WTC11 (cell line): Measurements from ENCODE around the gene LOC128125822.
"Not testable (repeated sequence)": the region's sequence is repeated elsewhere in the genome, so short reads cannot be mapped to it uniquely, and the experiment has no call there.

Experiments used
- ATAC-seq: fragments of 200-7000 bp; cut with Tn5 transposase; 2 replicates; pipeline ENCODE4 v1.10.0; 2021; ENCODE audit warnings: mild to moderate bottlenecking, moderate library complexity
- CTCF ChIA-PET: fragments of 300-600 bp; sonication (Branson Sonifier 250); formaldehyde crosslinking; loops from one replicate; lab custom pipeline; 2021; ENCODE audit warnings: antibody characterized with exemption; lab: Charles Lee
- POLR2A ChIA-PET: fragments of 350-600 bp; sonication (Branson Sonifier 250); formaldehyde crosslinking; loops from one replicate; lab custom pipeline; 2021; ENCODE audit warnings: antibody characterized with exemption; lab: Charles Lee
- DNase-seq: peaks from one replicate; pipeline ENCODE4 v3.0.0; 2021; ENCODE audit warnings: low spot score
- H3K27ac Mint-ChIP-seq: 2 replicates; pipeline ENCODE4 v1.8.0; 2021; ENCODE audit warnings: mixed read lengths
- H3K27me3 Mint-ChIP-seq: 2 replicates; pipeline ENCODE4 v1.8.0; 2021; ENCODE audit warnings: low read depth, mild to moderate bottlenecking, moderate library complexity, mixed read lengths
- H3K36me3 Mint-ChIP-seq: 2 replicates; pipeline ENCODE4 v1.8.0; 2021; ENCODE audit warnings: mixed read lengths
- H3K4me1 Mint-ChIP-seq: 2 replicates; pipeline ENCODE4 v1.8.0; 2022; ENCODE audit warnings: mixed read lengths
- H3K4me3 Mint-ChIP-seq: 2 replicates; pipeline ENCODE4 v1.8.0; 2021; ENCODE audit warnings: mild to moderate bottlenecking, moderate library complexity, mixed read lengths
- H3K9me3 Mint-ChIP-seq: 2 replicates; pipeline ENCODE4 v1.8.0; 2021; ENCODE audit warnings: mixed read lengths
- CBFB ChIP-seq: sonication (generic); formaldehyde crosslinking; IDR thresholded peaks from 2 replicates; pipeline ENCODE4 v1.8.1; 2022; ENCODE audit warnings: mild to moderate bottlenecking, low read depth, missing genetic modification reagents
- FOXJ3 ChIP-seq: sonication (generic); formaldehyde crosslinking; IDR thresholded peaks from 2 replicates; pipeline ENCODE4 v1.9.0; 2021; ENCODE audit warnings: missing genetic modification reagents, mild to moderate bottlenecking, borderline replicate concordance
- GABPB1 ChIP-seq: sonication (generic); formaldehyde crosslinking; IDR thresholded peaks from 2 replicates; pipeline ENCODE4 v1.8.1; 2023; ENCODE audit warnings: mild to moderate bottlenecking, missing genetic modification reagents
- MLX ChIP-seq: sonication (generic); formaldehyde crosslinking; IDR thresholded peaks from 2 replicates; pipeline ENCODE4 v1.8.1; 2023; ENCODE audit warnings: mild to moderate bottlenecking, missing genetic modification reagents, moderate library complexity
- PRDM15 ChIP-seq: sonication (generic); formaldehyde crosslinking; IDR thresholded peaks from 2 replicates; pipeline ENCODE4 v1.8.0; 2022; ENCODE audit warnings: missing genetic modification reagents
- RELA ChIP-seq: sonication (generic); formaldehyde crosslinking; IDR thresholded peaks from 2 replicates; pipeline ENCODE4 v1.8.1; 2022; ENCODE audit warnings: missing genetic modification reagents, mild to moderate bottlenecking, borderline replicate concordance
- RORB ChIP-seq: fragments of 250-450 bp; sonication (Bioruptor Pico); IDR thresholded peaks from 2 replicates; pipeline ENCODE4 v1.9.0; 2021; ENCODE audit warnings: mild to moderate bottlenecking
- SMAD4 ChIP-seq: sonication (generic); formaldehyde crosslinking; IDR thresholded peaks from 2 replicates; pipeline ENCODE4 v1.8.0; 2022; ENCODE audit warnings: mild to moderate bottlenecking, missing genetic modification reagents
- SP1 ChIP-seq: sonication (generic); formaldehyde crosslinking; conservative IDR thresholded peaks from 2 replicates; pipeline ENCODE4 v1.8.1; 2022; ENCODE audit warnings: missing genetic modification reagents
- ZNF219 ChIP-seq: sonication (generic); formaldehyde crosslinking; IDR thresholded peaks from 2 replicates; pipeline ENCODE4 v1.8.0; 2023; ENCODE audit warnings: missing genetic modification reagents, mild to moderate bottlenecking, borderline replicate concordance
- ZNF396 ChIP-seq: fragments of 250-450 bp; sonication (Bioruptor Pico); IDR thresholded peaks from 2 replicates; pipeline ENCODE4 v1.8.0; 2021; ENCODE audit warnings: mild to moderate bottlenecking, moderate library complexity, borderline replicate concordance
- ZNF671 ChIP-seq: fragments of 250-450 bp; sonication (Bioruptor Pico); IDR thresholded peaks from 2 replicates; pipeline ENCODE4 v1.8.0; 2021; ENCODE audit warnings: mild to moderate bottlenecking
- TF ChIP-seq, protein P1 (sequence below): sonication (generic); formaldehyde crosslinking; IDR thresholded peaks from 2 replicates; pipeline ENCODE4 v1.8.1; 2023; ENCODE audit warnings: mild to moderate bottlenecking, moderate library complexity, missing genetic modification reagents
- TF ChIP-seq, protein P2 (sequence below): sonication (generic); formaldehyde crosslinking; IDR thresholded peaks from 2 replicates; pipeline ENCODE4 v1.8.0; 2022; ENCODE audit warnings: mild to moderate bottlenecking, missing genetic modification reagents

Gene LOC128125822

DNA sequence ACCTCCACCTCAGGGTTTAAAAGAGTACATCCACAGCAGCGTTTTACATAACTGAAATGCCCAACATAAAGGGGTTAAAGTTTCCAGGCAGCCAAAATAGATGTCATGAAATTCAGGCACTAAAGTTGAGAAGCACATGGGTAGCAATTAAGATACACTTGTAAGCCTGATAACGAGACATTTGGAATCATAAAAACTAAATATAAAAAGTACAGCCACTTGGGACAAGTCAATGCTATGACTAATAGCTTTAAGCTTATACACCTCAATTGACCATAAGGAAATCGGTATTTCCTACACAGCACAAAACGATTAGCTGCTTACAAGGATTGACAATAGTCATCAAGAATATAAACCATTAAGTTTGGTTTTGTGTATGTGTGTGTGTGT, 11.8 kb downstream of the LOC128125822 start:
- Mint-ChIP-seq H3K4me3 (no peak overlapping the region), H3K36me3 (peaks cover 25% of the 10 kb centered on the region), H3K27me3 (no peaks in the 10 kb centered on the region), H3K4me1 (no peaks in the 10 kb centered on the region), H3K27ac (no peak overlapping the region), H3K9me3 (no peaks in the 10 kb centered on the region)
- DNase-seq (no peak), ATAC-seq (peak; percentile 22; the same call in 1 of the 2 replicates)
- TF ChIP-seq ZNF396 (CRISPR knock-in tag) (no peak), MLX (CRISPR knock-in tag) (no peak)
- ChIA-PET CTCF (interaction anchor here (1.8 kb wide), 1 partner anchor 14 kb away, joined by 10 read pairs; no protein-coding TSS in a partner anchor), POLR2A (interaction anchor here (0.9 to 1.4 kb wide), 2 partner anchors 9 to 11 kb away, joined by 3 read pairs; no protein-coding TSS in a partner anchor)

DNA sequence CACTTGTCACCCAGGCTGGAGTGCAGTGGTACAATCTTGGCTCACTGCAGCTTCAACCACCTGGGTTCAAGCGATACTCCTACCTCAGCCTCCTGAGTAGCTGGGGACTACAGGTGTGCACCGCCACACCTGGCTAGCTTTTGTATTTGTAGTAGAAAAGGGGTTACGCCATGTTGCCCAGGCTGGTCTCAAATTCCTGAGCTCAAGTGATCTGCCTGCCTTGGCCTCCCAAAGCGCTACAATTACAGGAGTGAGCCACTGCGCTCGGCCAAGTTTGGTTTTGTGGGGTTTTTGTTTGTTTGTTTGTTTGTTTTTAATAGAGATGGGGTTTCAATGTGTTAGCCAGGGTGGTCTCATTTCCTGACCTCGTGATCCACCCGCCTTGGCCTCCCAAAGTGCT, 12.3 kb downstream of the LOC128125822 start:
- Mint-ChIP-seq H3K4me1 (peaks cover under 1% of the 10 kb centered on the region; the same call in 1 of the 2 replicates), H3K27me3 (no peaks in the 10 kb centered on the region), H3K27ac (no peak overlapping the region), H3K4me3 (no peak overlapping the region), H3K9me3 (no peaks in the 10 kb centered on the region), H3K36me3 (peaks cover 21% of the 10 kb centered on the region)
- TF ChIP-seq CBFB (no peak), PRDM15 (no peak), ZNF671 (CRISPR knock-in tag) (no peak), ZNF219 (CRISPR knock-in tag) (no peak), RELA (no peak), FOXJ3 (CRISPR knock-in tag) (no peak), SP1 (CRISPR knock-in tag) (no peak)
- TF ChIP-seq, protein P1, sequence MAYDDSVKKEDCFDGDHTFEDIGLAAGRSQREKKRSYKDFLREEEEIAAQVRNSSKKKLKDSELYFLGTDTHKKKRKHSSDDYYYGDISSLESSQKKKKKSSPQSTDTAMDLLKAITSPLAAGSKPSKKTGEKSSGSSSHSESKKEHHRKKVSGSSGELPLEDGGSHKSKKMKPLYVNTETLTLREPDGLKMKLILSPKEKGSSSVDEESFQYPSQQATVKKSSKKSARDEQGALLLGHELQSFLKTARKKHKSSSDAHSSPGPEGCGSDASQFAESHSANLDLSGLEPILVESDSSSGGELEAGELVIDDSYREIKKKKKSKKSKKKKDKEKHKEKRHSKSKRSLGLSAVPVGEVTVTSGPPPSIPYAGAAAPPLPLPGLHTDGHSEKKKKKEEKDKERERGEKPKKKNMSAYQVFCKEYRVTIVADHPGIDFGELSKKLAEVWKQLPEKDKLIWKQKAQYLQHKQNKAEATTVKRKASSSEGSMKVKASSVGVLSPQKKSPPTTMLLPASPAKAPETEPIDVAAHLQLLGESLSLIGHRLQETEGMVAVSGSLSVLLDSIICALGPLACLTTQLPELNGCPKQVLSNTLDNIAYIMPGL (CRISPR knock-in tag), result no peak
- TF ChIP-seq, protein P2, sequence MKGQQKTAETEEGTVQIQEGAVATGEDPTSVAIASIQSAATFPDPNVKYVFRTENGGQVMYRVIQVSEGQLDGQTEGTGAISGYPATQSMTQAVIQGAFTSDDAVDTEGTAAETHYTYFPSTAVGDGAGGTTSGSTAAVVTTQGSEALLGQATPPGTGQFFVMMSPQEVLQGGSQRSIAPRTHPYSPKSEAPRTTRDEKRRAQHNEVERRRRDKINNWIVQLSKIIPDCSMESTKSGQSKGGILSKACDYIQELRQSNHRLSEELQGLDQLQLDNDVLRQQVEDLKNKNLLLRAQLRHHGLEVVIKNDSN (CRISPR knock-in tag), result no peak
- no peak for ATAC-seq
- DNase-seq, result no peak
- ChIA-PET CTCF (interaction anchor here (0.6 to 1.8 kb wide), 2 partner anchors 14 to 186 kb away, joined by 3 to 10 read pairs; no protein-coding TSS in a partner anchor), POLR2A (interaction anchor here (0.9 to 1.4 kb wide), 2 partner anchors 8 to 11 kb away, joined by 3 read pairs; no protein-coding TSS in a partner anchor)

DNA sequence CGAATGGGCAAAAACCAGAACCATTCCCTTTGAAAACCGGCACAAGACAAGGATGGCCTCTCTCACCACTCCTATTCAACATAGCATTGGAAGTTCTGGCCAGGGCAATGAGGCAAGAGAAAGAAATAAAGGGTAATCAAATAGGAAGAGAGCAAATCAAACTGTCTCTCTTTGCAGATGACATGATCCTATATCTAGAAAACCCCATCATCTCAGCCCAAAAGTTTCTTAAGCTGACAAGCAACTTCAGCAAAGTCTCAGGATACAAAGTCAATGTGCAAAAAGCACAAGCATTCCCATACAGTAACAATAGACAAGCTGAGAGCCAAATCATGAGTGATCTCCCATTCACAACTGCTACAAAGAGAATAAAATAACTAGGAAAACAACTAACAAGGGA, 13.4 kb downstream of the LOC128125822 start:
- H3K27ac Mint-ChIP-seq, CTCF ChIA-PET, POLR2A ChIA-PET, ATAC-seq, H3K36me3 Mint-ChIP-seq, H3K27me3 Mint-ChIP-seq, H3K9me3 Mint-ChIP-seq, DNase-seq: not testable (repeated sequence)
- 0 out of 2 replicates have a peak, but pooled peaks have one; percentile 24 for TF ChIP-seq RORB (CRISPR knock-in tag)
- TF ChIP-seq, all 79 proteins: peak for 1; not testable (repeated sequence) for 78
- not testable (repeated sequence) for H3K4me1 Mint-ChIP-seq, H3K4me3 Mint-ChIP-seq

DNA sequence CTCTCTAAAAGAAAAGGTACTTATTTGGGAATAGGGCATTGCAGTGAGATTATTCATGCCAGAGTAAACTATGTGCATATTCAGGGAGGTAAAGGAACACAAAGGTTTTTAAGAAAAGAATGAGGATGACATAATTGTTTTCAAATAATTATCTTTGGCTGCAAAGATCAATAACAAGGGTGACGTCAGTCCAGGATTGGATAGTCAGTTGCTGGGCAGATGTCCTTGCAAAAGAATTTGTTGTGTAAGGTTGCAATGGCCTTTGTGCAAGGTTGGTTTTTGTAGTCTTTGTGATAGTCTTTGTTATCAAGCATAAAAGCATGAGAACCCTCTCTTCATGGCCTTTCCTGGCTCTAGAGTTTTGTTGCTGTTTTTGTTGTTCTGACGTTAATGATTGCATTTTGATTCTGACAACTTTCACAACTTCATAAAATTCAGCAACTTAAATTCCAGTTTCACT, 17.7 kb downstream of the LOC128125822 start:
- no peaks in the 10 kb centered on the region for H3K36me3 Mint-ChIP-seq
- ChIA-PET CTCF (no interaction called here), POLR2A (interaction anchor here (0.6 kb wide), 1 partner anchor 11 kb away, joined by 3 read pairs; no protein-coding TSS in a partner anchor)
- H3K4me3 Mint-ChIP-seq, result no peak overlapping the region
- H3K27me3 Mint-ChIP-seq, result no peaks in the 10 kb centered on the region
- DNase-seq (no peak), ATAC-seq (no peak)
- H3K4me1 Mint-ChIP-seq, result peaks cover 9% of the 10 kb centered on the region
- no peaks in the 10 kb centered on the region for H3K9me3 Mint-ChIP-seq
- TF ChIP-seq SMAD4 (CRISPR knock-in tag), result no peak
- peak; percentile 74 for TF ChIP-seq GABPB1
- 0 out of 2 replicates have a peak overlapping the region, but pooled peaks have one; percentile 29 for H3K27ac Mint-ChIP-seq
